ENCODE results near the gene METTL8.

GRCh38 chr2:171316755-171317337 is 116.9 kb downstream of the METTL8 start:
- TF ChIP-seq POLR2A (IDR thresholded peaks at IDR 0.05), result no peak
- no peak for TF ChIP-seq CTCF (IDR thresholded peaks at IDR 0.05)
- no peak for TF ChIP-seq POLR2AphosphoS5 (IDR thresholded peaks at IDR 0.05)
- no peak for TF ChIP-seq EP300 (IDR thresholded peaks at IDR 0.05)
